H1 (cell line): ENCODE results near the gene PDP2. TPM values are rescaled to one million over a fixed set of nuclear protein-coding genes. Genes with fewer than 3 reads are reported as not detected.

Source experiments
- CTCF ChIA-PET: fragments of 300-600 bp; sonication (Branson Sonifier 250); formaldehyde crosslinking; loops from one replicate; lab custom pipeline; 2021; ENCODE audit not compliant: partially characterized antibody; lab: Charles Lee
- POLR2A ChIA-PET: fragments of 300-600 bp; sonication (Branson Sonifier 250); formaldehyde crosslinking; loops from one replicate; lab custom pipeline; 2021; ENCODE audit warnings: inconsistent platforms; ENCODE audit not compliant: partially characterized antibody; lab: Charles Lee
- DNase-seq, 2 experiments: peaks; one replicate each; pipeline versions ENCODE4 v3.0.0 to v3.0.0-alpha.2; 2010 to 2022; ENCODE audit warnings: low spot score in 2 of 2, low read depth in 1 of 2, mixed read lengths in 1 of 2
- FAIRE-seq: peaks from 2 replicates; lab custom pipeline; 2011; peaks lifted over from hg19 to GRCh38; lab: Jason Lieb, UNC
- H2AFZ ChIP-seq: 2 replicates; pipeline ENCODE4 v1.8.1; 2012; ENCODE audit warnings: low read length, inconsistent platforms
- H2AK5ac ChIP-seq: 2 replicates; pipeline ENCODE4 v1.6.1; 2013; ENCODE audit warnings: low read depth, low read length
- H2BK120ac ChIP-seq: replicated peaks from 2 replicates; pipeline ENCODE3; 2013; ENCODE audit warnings: low read depth, low read length, inconsistent platforms
- H2BK12ac ChIP-seq: 2 replicates; pipeline ENCODE4 v1.6.1; 2013; ENCODE audit warnings: low read depth, low read length
- H2BK15ac ChIP-seq: 2 replicates; pipeline ENCODE4 v1.6.1; 2013; ENCODE audit warnings: low read length
- H2BK20ac ChIP-seq: 2 replicates; pipeline ENCODE4 v1.6.1; 2013; ENCODE audit warnings: low read length
- H2BK5ac ChIP-seq: 2 replicates; pipeline ENCODE4 v1.6.1; 2013; ENCODE audit warnings: low read depth, low read length
- H3K14ac ChIP-seq: 2 replicates; pipeline ENCODE4 v1.6.1; 2013; ENCODE audit warnings: inconsistent platforms; ENCODE audit not compliant: insufficient read length
- H3K18ac ChIP-seq: 2 replicates; pipeline ENCODE4 v1.6.1; 2013; ENCODE audit warnings: low read length; ENCODE audit errors: extremely low read depth
- H3K23ac ChIP-seq: 2 replicates; pipeline ENCODE4 v1.6.1; 2013; ENCODE audit warnings: inconsistent platforms; ENCODE audit not compliant: insufficient read length
- H3K23me2 ChIP-seq: 2 replicates; pipeline ENCODE4 v1.6.1; 2013; ENCODE audit warnings: low read depth, low read length
- H3K27ac ChIP-seq: 2 replicates; pipeline ENCODE4 v1.6.1; 2011; ENCODE audit warnings: low read depth, low read length, inconsistent platforms
- H3K27me3 ChIP-seq, 4 experiments: replicated peaks in 1 of 4; 1 replicate in 1 of 4; 2 replicates in 3 of 4; pipeline versions ENCODE4 v1.6.1 to v1.8.1; 2011 to 2013; ENCODE audit warnings: low read length in 3 of 4, mild to moderate bottlenecking in 3 of 4, inconsistent platforms in 2 of 4, mixed read lengths in 2 of 4, moderate library complexity in 1 of 4; ENCODE audit not compliant: control insufficient read depth in 3 of 4, insufficient read depth in 3 of 4; ENCODE audit errors: extremely low read depth in 1 of 4
- H3K36me3 ChIP-seq, 4 experiments: 2 replicates each; pipeline versions ENCODE4 v1.6.1 to v1.8.1; 2011 to 2013; ENCODE audit warnings: mild to moderate bottlenecking in 4 of 4, low read length in 3 of 4, moderate library complexity in 2 of 4, control low read depth in 1 of 4, inconsistent platforms in 1 of 4; ENCODE audit not compliant: insufficient read depth in 4 of 4, control insufficient read depth in 2 of 4
- H3K4ac ChIP-seq: replicated peaks from 2 replicates; pipeline ENCODE3; 2013; ENCODE audit warnings: low read length, low read depth, mixed read lengths, inconsistent platforms; ENCODE audit not compliant: insufficient read length
- H3K4me1 ChIP-seq, 4 experiments: replicated peaks in 1 of 4; 1 replicate in 1 of 4; 2 replicates in 3 of 4; pipeline versions ENCODE4 v1.6.1 to v1.8.1; 2011 to 2013; ENCODE audit warnings: low read length in 3 of 4, inconsistent platforms in 2 of 4, mixed read lengths in 1 of 4; ENCODE audit not compliant: insufficient read depth in 4 of 4, control insufficient read depth in 3 of 4
- H3K4me2 ChIP-seq, 2 experiments: 2 replicates each; pipeline versions ENCODE4 v1.6.1 to v1.8.1; 2011 to 2013; ENCODE audit warnings: low read depth in 2 of 2, low read length in 2 of 2, control low read depth in 1 of 2, inconsistent platforms in 1 of 2, mild to moderate bottlenecking in 1 of 2; ENCODE audit not compliant: insufficient read depth in 1 of 2
- H3K4me3 ChIP-seq, 4 experiments: fragments of 200-600, 300-600 bp in 1 of 4; sonication (generic), shearing (Covaris generic), sonication (Bioruptor Twin) in 1 of 4; 2 replicates each; pipeline versions ENCODE4 v1.5.1 to v1.8.1; 2011 to 2016; ENCODE audit warnings: low read length in 4 of 4, low read depth in 3 of 4, control low read depth in 2 of 4, inconsistent platforms in 2 of 4, mild to moderate bottlenecking in 2 of 4, mixed read lengths in 1 of 4, moderate library complexity in 1 of 4; ENCODE audit not compliant: insufficient read depth in 2 of 4; ENCODE audit errors: extremely low read depth in 1 of 4
- H3K56ac ChIP-seq: replicated peaks from 2 replicates; pipeline ENCODE3; 2013; ENCODE audit warnings: low read depth, mild to moderate bottlenecking, mixed read lengths, low read length, inconsistent platforms; ENCODE audit not compliant: insufficient read length
- H3K79me1 ChIP-seq: 2 replicates; pipeline ENCODE4 v1.6.1; 2013; ENCODE audit warnings: low read depth, low read length, control low read depth
- H3K79me2 ChIP-seq, 2 experiments: 2 replicates each; pipeline versions ENCODE4 v1.6.1 to v1.8.1; 2012 to 2013; ENCODE audit warnings: low read length in 2 of 2, mild to moderate bottlenecking in 2 of 2, inconsistent platforms in 1 of 2; ENCODE audit not compliant: insufficient read depth in 2 of 2, control insufficient read depth in 1 of 2
- H3K9ac ChIP-seq, 4 experiments: replicated peaks in 1 of 4; 1 replicate in 1 of 4; 2 replicates in 3 of 4; pipeline versions ENCODE4 v1.6.1 to v1.8.1; 2011 to 2013; ENCODE audit warnings: low read depth in 3 of 4, low read length in 3 of 4, control low read depth in 2 of 4, mild to moderate bottlenecking in 2 of 4, moderate library complexity in 2 of 4, inconsistent platforms in 1 of 4; ENCODE audit errors: extremely low read depth in 1 of 4
- H3K9me3 ChIP-seq, 2 experiments: 2 replicates each; pipeline versions ENCODE4 v1.6.1 to v1.8.1; 2012 to 2013; ENCODE audit warnings: mild to moderate bottlenecking in 2 of 2, moderate library complexity in 2 of 2, control low read depth in 1 of 2, inconsistent platforms in 1 of 2, low read depth in 1 of 2, low read length in 1 of 2, mixed read lengths in 1 of 2; ENCODE audit not compliant: insufficient read depth in 2 of 2
- H4K20me1 ChIP-seq, 2 experiments: replicated peaks in 1 of 2; 2 replicates each; pipeline versions ENCODE3 to v1.8.1; 2011 to 2013; ENCODE audit warnings: inconsistent platforms in 2 of 2, low read length in 2 of 2, mild to moderate bottlenecking in 1 of 2; ENCODE audit not compliant: insufficient read depth in 2 of 2, control insufficient read depth in 1 of 2
- H4K5ac ChIP-seq: 2 replicates; pipeline ENCODE4 v1.6.1; 2013; ENCODE audit warnings: low read length, low read depth, mixed read lengths, inconsistent platforms; ENCODE audit not compliant: insufficient read length
- H4K8ac ChIP-seq: 2 replicates; pipeline ENCODE4 v1.8.0; 2013; ENCODE audit warnings: mild to moderate bottlenecking, moderate library complexity, low read length, inconsistent platforms; ENCODE audit not compliant: insufficient read depth; ENCODE audit errors: extremely low read depth
- H4K91ac ChIP-seq: replicated peaks from 2 replicates; pipeline ENCODE3; 2013; ENCODE audit warnings: low read length, mixed read lengths, inconsistent platforms; ENCODE audit not compliant: insufficient read length
- CHD2 ChIP-seq: IDR thresholded peaks from 2 replicates; pipeline ENCODE4 v1.6.1; 2012; ENCODE audit warnings: low read length, improper control_type of control experiment
- CREB1 ChIP-seq: IDR thresholded peaks from 2 replicates; pipeline ENCODE4 v1.6.1; 2012; ENCODE audit warnings: inconsistent platforms
- CTBP2 ChIP-seq: IDR thresholded peaks from 2 replicates; pipeline ENCODE4 v1.7.0; 2011; ENCODE audit warnings: borderline replicate concordance, mild to moderate bottlenecking, moderate library complexity, mixed read lengths, low read length; ENCODE audit not compliant: insufficient read depth, insufficient read length
- POU5F1 ChIP-seq: IDR thresholded peaks from 2 replicates; pipeline ENCODE4 v1.6.1; 2011; ENCODE audit warnings: low read depth, mild to moderate bottlenecking, low read length, moderate library complexity
- SUZ12 ChIP-seq: fragments of 200-600 bp; sonication (generic); IDR thresholded peaks from 2 replicates; pipeline ENCODE4 v1.6.1; 2012; ENCODE audit warnings: mild to moderate bottlenecking, inconsistent platforms, low read length, moderate library complexity, mixed read lengths
- WGBS, 2 experiments: shearing (Covaris generic) in 1 of 2; methylation state at CpG; one replicate each; pipeline versions ENCODE4 v1.1.6 to v1.1.7; 2013 to 2015; ENCODE audit warnings: low lambda C conversion rate in 2 of 2, mixed read lengths in 2 of 2, inconsistent platforms in 1 of 2, low coverage in 1 of 2, missing lambda C conversion rate in 1 of 2; ENCODE audit not compliant: insufficient replicate concordance in 2 of 2, insufficient coverage in 1 of 2, insufficient read length in 1 of 2; ENCODE audit errors: extremely low coverage in 1 of 2, missing lambda C conversion rate in 1 of 2; 5-methylcytosine and 5-hydroxymethylcytosine counted together
- polyA plus RNA-seq, 7 experiments: library from polyadenylated mRNA; depleted of rRNA in 3 of 7; stranded (reverse) in 5 of 7; unstranded in 2 of 7; fragments of >200 nt in 5 of 7; fragments of 200-250 nt in 2 of 7; gene quantifications; 1 replicate in 5 of 7; 2 replicates in 1 of 7; 4 replicates in 1 of 7; pipeline versions ENCODE4 v1.2.1 to v1.2.3, GENCODE V29; 2011 to 2013; ENCODE audit warnings: missing spikeins in 2 of 7, mixed read lengths in 2 of 7
- total RNA-seq: library from RNA; stranded (reverse); fragmentation: NEBNext Ultra II Directional; extraction: Animal tissue kit (Norgen Biotek cat#: 25700); gene quantifications from 2 replicates; pipeline ENCODE4 v1.2.1, GENCODE V29; 2021

Gene PDP2
- total and polyA plus RNA-seq, 2 of the 8 experiments (the other 6 are each of a cell fraction or from before 2014, with no cell fraction given), result 11.7 to 36.5 TPM

GRCh38 chr16:66920924-66921680, 40.8 kb downstream of the PDP2 start:
- H2BK20ac ChIP-seq, result no peak overlapping the region
- no peak for TF ChIP-seq CHD2
- no peak for TF ChIP-seq CTBP2
- TF ChIP-seq CREB1, result no peak
- TF ChIP-seq SUZ12, result no peak
- no peak for TF ChIP-seq POU5F1

More at GRCh38 chr16:66920924-66921680, 40.8 kb downstream of the PDP2 start:
- Histone ChIP-seq H3K23me2 (peaks cover 4% of the 10 kb centered on the region; the same call in 1 of the 2 replicates), H3K23ac (no peak overlapping the region), H2AK5ac (no peak overlapping the region), H2BK5ac (no peak overlapping the region), H4K8ac (no peak overlapping the region), H2BK12ac (no peak overlapping the region), H3K4me1 (no peaks in the 10 kb centered on the region; a peak in 1 of 7 replicates), H3K9ac (no peak overlapping the region), H4K91ac (no peak overlapping the region), H2BK15ac (no peak overlapping the region), H4K5ac (no peak overlapping the region), H3K27ac (no peak overlapping the region), H2AFZ (no peak overlapping the region), H3K4ac (no peak overlapping the region), H3K79me2 (no peaks in the 10 kb centered on the region), H3K18ac (no peak overlapping the region), H3K14ac (no peak overlapping the region), H3K79me1 (peaks cover 2% of the 10 kb centered on the region; the same call in 1 of the 2 replicates), H3K36me3 (no peaks in the 10 kb centered on the region), H3K9me3 (no peaks in the 10 kb centered on the region), H3K4me2 (no peak overlapping the region), H3K27me3 (peaks cover 14 to 32% (median 26%) of the 10 kb centered on the region in 4 experiments; a peak in 6 of 7 replicates), H4K20me1 (peaks cover 0 to 2% of the 10 kb centered on the region in 2 experiments), H3K4me3 (no peak overlapping the region), H2BK120ac (no peak overlapping the region), H3K56ac (no peak overlapping the region)
- DNase-seq, result no peak
- FAIRE-seq, result no peak
- POLR2A ChIA-PET, result interaction anchor here (1.8 kb wide), 1 partner anchor 10 kb away, joined by 4 read pairs; no protein-coding TSS in a partner anchor
- WGBS, 2 experiments, result 90% methylated on average over 8 of the region's 9 CpGs; no CpG with 5 or more reads in 1 of the 2 experiments
- CTCF ChIA-PET, result interaction anchor here (27.5 kb wide), 1 partner anchor 22 kb away, joined by 1009 read pairs; the partner anchor contains the start of genes CDH16 and PDP2
